ENCODE results near the gene SMCHD1. TPM values are rescaled to one million over a fixed set of nuclear protein-coding genes. Genes with fewer than 3 reads are reported as not detected.
A peak's percentile ranks its signal among the peaks of the same experiment; 100 is the strongest.

Gene SMCHD1
- total RNA-seq, 2 experiments from 2014 or later = 357 to 359 TPM

GRCh38 chr18:2839202-2839601, 183.7 kb downstream of the SMCHD1 start:
- TF ChIP-seq CTCF (IDR thresholded peaks at IDR 0.05) = no peak
- DNase-seq = no peak
- peaks cover 4% of the 10 kb centered on the region for H3K36me3 Mint-ChIP-seq (ENCODE audit: low read depth)
- ChIA-PET CTCF (no interaction called here), POLR2A (no interaction called here)
- intact Hi-C loops (cut with DNase I, micrococcal nuclease) = no loop called here
- no peak for ATAC-seq (ENCODE audit: poor library complexity)
- peaks cover 8% of the 10 kb centered on the region for H3K9me3 Mint-ChIP-seq
- no peaks in the 10 kb centered on the region for H3K36me3 ChIP-seq (ENCODE audit: insufficient read depth, low read length)
- no peaks in the 10 kb centered on the region for H3K4me1 Mint-ChIP-seq (ENCODE audit: low read depth)
- no peaks in the 10 kb centered on the region for H3K4me1 ChIP-seq (ENCODE audit: insufficient read depth, low read length)
- H3K27ac ChIP-seq (ENCODE audit: low read depth in 1 of 2, low read length in 2 of 2) = no peak overlapping the region
- H3K4me3 ChIP-seq (ENCODE audit: low read length) = no peak overlapping the region
- peaks cover 3 to 4% of the 10 kb centered on the region in 2 experiments for H3K9me3 ChIP-seq (ENCODE audit: control insufficient read depth in 1 of 2, insufficient read depth in 1 of 2, low read length in 2 of 2)
- peaks cover 11% of the 10 kb centered on the region for H3K27me3 Mint-ChIP-seq
- no peaks in the 10 kb centered on the region for H3K27me3 ChIP-seq (ENCODE audit: control insufficient read depth in 1 of 2, insufficient read depth in 2 of 2, low read length in 2 of 2)
- H3K27ac Mint-ChIP-seq = no peak overlapping the region
- H3K4me3 Mint-ChIP-seq = no peak overlapping the region

GRCh38 chr18:2840521-2840920, 185.0 kb downstream of the SMCHD1 start:
- no peak for ATAC-seq (ENCODE audit: poor library complexity)
- Mint-ChIP-seq H3K4me1 (ENCODE audit: low read depth) (no peaks in the 10 kb centered on the region), H3K36me3 (ENCODE audit: low read depth) (peaks cover 4% of the 10 kb centered on the region), H3K4me3 (no peak overlapping the region), H3K9me3 (peaks cover 8% of the 10 kb centered on the region), H3K27me3 (peaks cover 22% of the 10 kb centered on the region), H3K27ac (no peak overlapping the region)
- no peak for DNase-seq
- Histone ChIP-seq H3K4me1 (ENCODE audit: insufficient read depth, low read length) (no peaks in the 10 kb centered on the region), H3K9me3 (ENCODE audit: control insufficient read depth in 1 of 2, insufficient read depth in 1 of 2, low read length in 2 of 2) (peaks cover 3 to 4% of the 10 kb centered on the region in 2 experiments), H3K27me3 (ENCODE audit: control insufficient read depth in 1 of 2, insufficient read depth in 2 of 2, low read length in 2 of 2) (no peaks in the 10 kb centered on the region), H3K4me3 (ENCODE audit: low read length) (no peak overlapping the region), H3K27ac (ENCODE audit: low read depth in 1 of 2, low read length in 2 of 2) (no peak overlapping the region), H3K36me3 (ENCODE audit: insufficient read depth, low read length) (no peaks in the 10 kb centered on the region)
- TF ChIP-seq CTCF (IDR thresholded peaks at IDR 0.05) = no peak
- ChIA-PET POLR2A (no interaction called here), CTCF (no interaction called here)
- intact Hi-C loops (cut with DNase I, micrococcal nuclease) = no loop called here

- peaks cover 12% of the 10 kb centered on the region for H3K4me1 Mint-ChIP-seq (ENCODE audit: low read depth)
- peaks cover 41% of the 10 kb centered on the region for H3K27me3 Mint-ChIP-seq
- no peak overlapping the region for H3K4me3 Mint-ChIP-seq
- H3K36me3 ChIP-seq (ENCODE audit: insufficient read depth, low read length) = no peaks in the 10 kb centered on the region
- ChIA-PET CTCF (no interaction called here), POLR2A (interaction anchor here (0.6 kb wide), 1 partner anchor 21 kb away, joined by 6 read pairs; no protein-coding TSS in a partner anchor)
- intact Hi-C loops (cut with DNase I, micrococcal nuclease) = no loop called here
- peaks cover 0 to 3% of the 10 kb centered on the region in 2 experiments for H3K9me3 ChIP-seq (ENCODE audit: control insufficient read depth in 1 of 2, insufficient read depth in 1 of 2, low read length in 2 of 2)
- no peak overlapping the region for H3K4me3 ChIP-seq (ENCODE audit: low read length)
- H3K27ac ChIP-seq (ENCODE audit: low read depth in 1 of 2, low read length in 2 of 2) = no peak overlapping the region
- no peak for ATAC-seq (ENCODE audit: poor library complexity)
- H3K27me3 ChIP-seq (ENCODE audit: control insufficient read depth in 1 of 2, insufficient read depth in 2 of 2, low read length in 2 of 2) = peaks cover 10 to 15% of the 10 kb centered on the region in 2 experiments
- TF ChIP-seq CTCF (IDR thresholded peaks at IDR 0.05) = no peak
- H3K4me1 ChIP-seq (ENCODE audit: insufficient read depth, low read length) = peaks cover 17% of the 10 kb centered on the region
- peak in 2 of 14 experiments; percentile 11 to 41 for DNase-seq
- peaks cover 3% of the 10 kb centered on the region for H3K36me3 Mint-ChIP-seq (ENCODE audit: low read depth)
- no peak overlapping the region for H3K27ac Mint-ChIP-seq
- peaks cover 1% of the 10 kb centered on the region for H3K9me3 Mint-ChIP-seq
These were observed 187.6 kb downstream of the SMCHD1 start for GRCh38 chr18:2843146-2843545.
